Esophagus mucosa (tissue), 1 donor: ENCODE results near the gene CHCHD6. TPM values are rescaled to one million over a fixed set of nuclear protein-coding genes. Genes with fewer than 3 reads are reported as not detected.

ENCODE experiments used
- ATAC-seq: fragments of 200-7000 bp; cut with Tn5 transposase; one replicate; pipeline ENCODE4 v1.9.1; 2020
- total RNA-seq: library from RNA; stranded (reverse); gene quantifications from one replicate; pipeline ENCODE4 v1.2.4, GENCODE V29; 2023
- donor health status: DM: yes; HTN: yes; CAD: no.

Gene CHCHD6
- total RNA-seq, 1 donor from 2014 or later: 9.2 TPM

DNA sequence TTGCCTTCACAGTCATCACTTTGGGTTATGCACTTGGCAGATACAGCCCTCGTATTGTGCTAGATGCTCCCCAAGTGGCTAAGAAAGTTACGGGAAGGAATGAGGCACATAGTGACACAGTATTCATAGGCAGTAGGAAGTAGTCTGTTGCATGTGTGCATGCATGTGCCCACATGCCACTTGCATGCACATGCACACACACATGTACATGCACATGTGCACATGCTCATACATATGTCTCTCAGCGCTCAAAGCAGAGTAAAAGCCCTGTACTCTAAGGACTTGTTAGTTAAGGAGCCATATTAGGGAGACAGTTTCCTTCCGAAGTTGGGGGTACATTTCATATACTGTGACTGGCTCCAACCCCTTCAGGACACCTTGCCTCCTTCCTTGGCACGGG lies 128.9 kb downstream of the CHCHD6 start:
- ATAC-seq: no peak

DNA sequence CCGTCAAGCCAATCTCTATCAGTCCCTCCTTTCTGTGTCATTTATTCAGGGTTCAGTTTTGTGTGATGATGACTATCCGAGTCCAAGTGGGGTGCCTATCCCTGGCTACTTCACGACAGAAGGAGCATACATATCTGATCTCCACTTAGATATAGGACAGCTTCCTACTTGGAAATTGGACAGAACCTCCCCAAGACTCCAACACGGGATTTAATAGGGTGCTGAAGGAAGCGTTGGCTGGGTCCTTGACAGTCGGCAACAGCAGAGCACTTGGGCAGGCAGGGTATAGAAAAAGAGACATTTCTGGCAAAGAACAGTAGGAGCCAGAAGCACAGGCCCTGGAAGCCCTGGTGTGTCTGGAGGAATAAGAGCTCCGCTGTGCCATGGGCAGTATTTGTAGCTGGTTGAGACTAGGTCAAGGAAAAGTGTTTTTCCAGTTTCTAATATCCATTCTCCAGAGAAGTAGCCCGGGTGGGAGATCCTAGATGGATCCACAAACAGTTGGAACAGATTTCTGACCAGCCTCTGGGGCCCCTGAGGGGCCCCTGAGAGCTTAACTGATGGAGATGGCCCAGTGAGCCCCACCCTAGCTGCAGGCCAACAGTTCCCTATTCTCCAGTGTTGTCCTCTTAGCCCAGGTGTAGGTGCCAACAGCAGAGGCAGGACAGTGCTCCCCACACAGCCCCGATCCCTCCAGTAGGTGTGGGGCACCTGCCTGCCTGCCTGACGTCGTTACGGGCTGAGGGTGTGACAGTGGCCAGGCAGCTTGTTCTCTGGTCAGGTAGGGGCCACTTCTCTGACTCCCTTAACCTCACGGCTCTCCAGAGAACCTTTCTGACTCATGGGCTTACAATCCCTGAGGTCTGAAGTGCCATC lies 130.8 kb downstream of the CHCHD6 start:
- no peak for ATAC-seq

DNA sequence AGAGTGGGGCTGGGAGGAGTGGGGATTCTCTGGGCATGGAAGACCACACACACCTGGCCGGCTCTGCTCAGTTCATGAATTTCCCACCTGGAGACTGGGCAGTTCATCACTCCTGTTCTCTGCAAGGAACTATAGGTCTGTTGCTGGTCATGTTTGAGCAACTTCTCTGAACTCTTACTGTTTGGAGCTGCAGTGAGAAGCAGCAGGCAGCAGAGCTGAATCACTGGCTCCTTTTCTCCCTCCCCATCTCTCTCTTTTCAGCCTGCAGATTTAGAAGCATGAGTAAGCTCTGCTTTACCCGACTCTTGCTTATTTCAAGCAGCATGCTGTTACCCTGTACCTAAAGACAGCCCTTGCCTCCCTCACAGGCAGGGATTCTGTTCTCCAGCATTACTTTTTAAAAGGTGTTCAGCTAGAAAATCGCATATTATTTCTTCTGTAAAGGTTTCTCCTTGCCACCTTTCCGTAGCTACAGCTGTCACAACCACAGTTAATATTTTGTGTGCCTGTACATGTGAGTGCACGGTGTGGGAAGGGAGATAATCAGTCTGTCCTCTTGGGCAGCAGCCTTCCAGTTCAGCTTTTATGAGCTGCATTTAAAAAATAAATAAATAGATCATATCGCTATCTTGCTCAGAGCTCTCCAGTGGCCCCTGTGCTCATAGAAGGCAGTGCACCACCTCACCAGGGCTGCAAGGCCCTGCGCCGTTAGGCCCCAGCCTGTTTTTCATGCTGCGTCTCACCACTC lies 131.6 kb downstream of the CHCHD6 start:
- no peak for ATAC-seq

DNA sequence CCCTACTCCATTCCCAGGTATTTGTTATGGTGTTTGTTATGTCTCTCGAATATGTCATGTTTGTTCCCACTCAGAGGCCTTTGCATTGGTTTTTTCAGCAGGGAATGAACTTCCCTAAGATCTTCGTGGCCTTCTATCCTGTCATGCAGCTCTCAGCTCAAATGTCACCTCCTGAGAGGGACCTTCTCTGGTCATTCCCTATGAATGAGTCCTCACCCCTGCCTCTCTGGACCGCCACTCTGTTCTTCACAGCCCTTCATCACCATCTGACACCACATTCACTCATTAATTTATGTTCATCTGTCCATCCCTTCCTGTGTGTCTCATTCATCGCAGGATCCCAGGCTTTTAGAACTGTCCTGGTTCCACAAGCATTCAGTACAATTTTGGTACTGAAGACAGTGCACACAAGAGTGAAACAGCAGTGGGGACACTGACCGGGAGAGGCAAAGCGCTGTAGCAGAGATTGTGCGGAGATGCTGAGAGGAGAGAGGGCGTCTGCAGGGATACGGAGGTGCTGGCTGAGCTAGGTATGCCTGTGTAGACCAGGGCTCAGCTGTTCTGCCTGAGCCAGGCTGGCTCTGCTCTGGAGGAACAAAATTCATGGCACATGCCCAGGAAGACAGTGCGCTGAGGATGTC lies 132.3 kb downstream of the CHCHD6 start:
- ATAC-seq: no peak

DNA sequence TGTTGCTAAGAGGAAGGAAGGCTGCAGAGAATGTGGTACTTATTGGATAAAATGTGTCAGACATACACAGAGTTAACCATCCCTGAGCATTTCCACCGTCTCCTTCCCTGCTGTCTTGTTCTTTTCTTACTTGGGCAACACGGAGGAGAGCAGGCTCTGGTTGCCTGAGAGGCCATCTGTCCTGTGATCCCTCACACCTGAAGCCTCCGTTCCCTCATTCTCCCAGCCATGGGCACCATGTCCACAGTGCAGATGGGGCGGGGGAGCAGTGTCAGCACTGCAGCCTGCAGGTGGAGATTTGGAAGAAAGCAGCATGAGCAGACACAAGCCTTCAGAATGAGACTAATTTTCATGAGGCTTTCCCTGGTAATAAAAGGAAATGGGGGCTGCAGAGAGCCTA lies 133.7 kb downstream of the CHCHD6 start:
- no peak for ATAC-seq

DNA sequence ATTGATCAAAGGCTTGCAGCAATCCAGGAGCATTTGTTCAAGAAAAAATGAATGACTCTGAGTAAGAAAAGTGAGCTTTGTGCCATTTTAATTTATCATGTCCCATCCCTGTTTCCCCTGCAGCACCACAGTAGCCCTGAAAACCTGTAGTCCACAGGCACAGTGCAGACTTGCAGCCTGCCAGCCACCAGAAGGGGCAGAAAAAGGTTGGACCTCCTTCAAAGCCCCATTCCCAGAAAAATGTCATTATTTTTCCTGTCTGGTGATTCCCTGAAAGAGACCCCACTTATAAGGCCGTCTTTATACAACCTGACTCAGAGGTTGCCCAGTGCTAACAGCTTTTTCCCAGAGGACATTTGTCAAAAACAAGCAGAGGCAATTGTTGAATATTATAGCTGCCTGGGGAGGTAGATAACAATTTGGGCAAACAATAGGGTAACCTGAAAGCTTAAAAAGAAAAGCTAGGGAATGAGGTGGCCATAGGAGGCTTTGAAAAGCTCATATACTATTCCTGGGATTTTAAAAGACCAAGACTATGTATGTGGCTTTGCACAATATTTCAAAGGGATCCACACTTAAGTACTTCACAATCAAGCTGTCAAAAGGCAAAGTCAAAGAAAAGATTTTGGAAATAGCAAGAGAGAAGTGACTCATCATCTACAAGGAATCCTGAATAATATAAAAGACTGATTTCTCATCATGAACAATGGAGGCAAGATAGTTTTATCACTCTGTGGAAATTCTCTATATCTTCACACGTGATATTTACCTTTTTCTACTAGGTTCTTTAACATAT lies 142.1 kb downstream of the CHCHD6 start:
- peak; percentile 13 for ATAC-seq

DNA sequence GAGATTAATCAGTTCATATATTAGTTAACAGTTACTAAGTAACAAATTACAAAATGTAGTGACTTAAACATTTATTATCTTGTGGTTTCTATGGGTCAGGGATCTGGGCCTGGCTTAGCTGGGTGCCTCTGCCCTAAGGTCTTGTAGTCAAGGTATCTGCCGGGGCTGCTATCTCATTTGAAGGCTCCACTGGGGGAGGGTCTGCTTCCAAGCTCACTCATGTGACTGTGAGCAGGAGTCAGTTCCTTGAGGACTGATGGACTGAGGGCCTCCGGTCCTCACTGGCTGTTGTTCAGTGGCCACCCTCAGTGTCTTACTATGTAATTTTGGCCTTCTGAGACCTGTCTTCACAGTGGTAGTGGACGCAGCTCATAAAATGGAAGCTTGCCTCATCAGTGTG lies 143.0 kb downstream of the CHCHD6 start:
- ATAC-seq: no peak

DNA sequence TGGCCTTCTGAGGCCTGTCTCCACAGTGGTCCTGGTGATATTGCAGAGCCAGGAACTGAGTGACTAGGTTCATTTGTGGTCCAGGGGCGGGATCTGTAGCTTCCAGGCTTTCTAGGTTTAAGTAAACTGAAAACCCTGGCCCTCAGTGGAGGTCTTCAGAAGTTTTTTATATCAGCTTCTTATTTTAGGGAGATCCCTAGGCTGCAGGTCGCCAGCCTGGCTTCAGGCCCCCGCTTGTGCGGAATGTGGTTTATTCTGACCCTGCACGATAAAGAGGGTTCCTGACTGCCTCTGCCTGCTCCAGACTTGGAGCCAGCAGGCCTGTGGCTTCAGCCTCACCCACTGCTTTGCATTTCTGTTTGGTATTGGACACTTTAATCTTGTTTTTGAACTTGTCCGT lies 145.0 kb downstream of the CHCHD6 start:
- ATAC-seq: no peak

DNA sequence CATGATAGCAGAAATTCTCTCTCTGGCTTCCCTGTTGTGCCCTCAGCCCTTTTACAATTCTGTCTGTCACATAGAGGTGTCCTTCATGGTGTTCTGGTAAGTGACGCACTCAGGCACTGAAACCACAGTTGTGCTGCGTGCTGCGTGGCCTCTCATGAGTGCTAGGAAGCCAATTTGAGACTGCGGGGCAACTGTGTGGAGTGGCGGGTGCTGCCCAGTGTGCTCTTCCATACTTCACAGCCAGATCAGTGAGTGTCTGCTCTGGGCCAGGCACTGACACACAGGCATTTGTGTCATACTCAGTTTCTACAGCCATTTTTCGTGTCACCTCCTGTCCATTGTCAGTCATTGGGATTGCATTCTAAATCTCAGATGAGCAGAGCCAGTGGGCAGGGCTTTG lies 145.7 kb downstream of the CHCHD6 start:
- no peak for ATAC-seq

DNA sequence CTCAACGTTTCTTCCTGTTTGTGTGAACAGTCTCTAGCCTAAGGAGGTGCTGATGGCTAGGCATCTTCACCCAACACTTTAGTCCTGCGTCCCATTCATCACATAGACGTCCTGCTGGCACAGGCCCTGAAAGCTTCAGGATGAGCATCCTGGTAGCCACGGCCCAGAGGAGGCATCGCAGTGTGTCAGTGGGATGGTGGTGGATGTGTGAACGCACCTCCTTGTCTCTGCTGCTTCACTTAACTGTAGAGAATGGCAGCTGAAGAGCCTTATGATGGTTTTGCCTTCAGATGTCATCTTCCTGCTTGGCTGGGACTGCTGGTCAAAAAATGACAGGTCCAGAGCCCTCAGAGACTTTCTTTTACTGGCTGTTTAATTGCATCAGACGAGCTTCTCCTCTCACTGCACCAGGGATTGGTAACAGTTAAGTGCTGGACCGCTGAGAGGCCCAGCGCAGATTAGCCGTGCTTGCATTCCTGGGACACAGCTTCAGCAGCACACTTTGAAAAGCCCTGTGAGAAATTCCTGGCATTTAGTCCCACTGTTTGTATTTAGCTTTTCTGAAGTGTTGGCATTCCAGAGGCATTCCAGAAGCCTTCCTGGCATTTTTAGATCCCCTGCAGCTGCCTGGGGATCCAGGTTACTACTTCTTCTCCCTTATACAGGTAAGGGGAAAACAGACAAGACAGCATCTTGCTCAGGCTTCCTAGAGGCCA lies 146.5 kb downstream of the CHCHD6 start:
- ATAC-seq: no peak

DNA sequence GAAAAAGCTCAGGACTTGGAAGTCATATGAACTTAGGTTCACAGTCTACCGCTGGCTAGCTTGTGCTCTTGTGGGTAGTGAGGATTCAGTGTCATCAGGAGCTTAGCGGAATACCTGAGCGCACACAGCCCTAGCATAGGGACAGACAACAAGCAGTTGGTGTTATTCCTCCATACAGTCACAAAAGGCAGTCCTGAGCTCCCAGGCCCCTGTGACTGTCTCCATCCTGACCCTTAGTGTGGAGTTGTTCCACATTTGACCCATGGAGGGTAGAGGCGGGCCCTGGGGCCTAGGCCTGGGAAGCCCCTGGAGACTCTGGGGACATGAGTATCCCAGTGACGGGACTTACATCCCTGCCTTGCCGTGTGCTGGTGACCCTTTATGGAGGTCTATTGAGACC lies 147.3 kb downstream of the CHCHD6 start:
- ATAC-seq: no peak

DNA sequence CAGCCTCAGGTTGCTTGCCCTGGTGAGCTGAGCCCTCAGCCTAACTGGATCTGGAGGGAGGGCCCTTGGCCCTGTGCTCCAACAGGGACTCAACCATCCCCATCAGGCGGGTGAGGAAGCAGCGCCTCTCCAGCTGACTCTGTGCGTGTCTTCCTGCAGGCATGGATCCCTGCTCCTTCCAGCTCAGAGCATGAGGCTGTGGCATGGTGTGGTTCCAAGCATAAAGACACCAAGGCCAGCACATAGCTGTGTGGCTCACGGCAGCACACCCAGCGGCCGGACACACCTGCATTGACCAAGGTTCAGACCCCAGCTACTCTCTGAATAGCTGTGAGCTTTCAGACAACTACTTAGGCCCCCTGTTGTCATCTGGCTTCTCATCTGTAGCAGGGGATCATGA lies 147.9 kb downstream of the CHCHD6 start:
- no peak for ATAC-seq

DNA sequence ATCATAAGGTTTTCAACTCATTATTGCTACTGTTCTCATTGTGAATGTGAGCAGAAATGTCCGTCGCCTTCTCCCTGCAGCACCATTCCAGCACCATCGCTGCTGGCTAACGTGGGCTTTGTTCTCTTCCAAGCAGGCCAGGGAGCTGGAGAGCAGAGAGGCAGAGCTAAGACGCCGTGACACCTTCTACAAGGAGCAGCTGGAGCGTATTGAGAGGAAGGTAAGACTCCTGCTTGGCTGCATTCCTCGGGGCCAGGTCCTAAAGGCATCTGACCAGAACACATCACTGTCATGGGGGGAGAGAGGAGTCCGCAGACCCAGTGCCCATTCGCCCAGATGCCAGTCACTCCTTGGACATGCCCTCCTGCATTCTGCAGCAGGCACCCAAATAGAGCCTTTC lies 148.5 kb downstream of the CHCHD6 start:
- no peak for ATAC-seq

DNA sequence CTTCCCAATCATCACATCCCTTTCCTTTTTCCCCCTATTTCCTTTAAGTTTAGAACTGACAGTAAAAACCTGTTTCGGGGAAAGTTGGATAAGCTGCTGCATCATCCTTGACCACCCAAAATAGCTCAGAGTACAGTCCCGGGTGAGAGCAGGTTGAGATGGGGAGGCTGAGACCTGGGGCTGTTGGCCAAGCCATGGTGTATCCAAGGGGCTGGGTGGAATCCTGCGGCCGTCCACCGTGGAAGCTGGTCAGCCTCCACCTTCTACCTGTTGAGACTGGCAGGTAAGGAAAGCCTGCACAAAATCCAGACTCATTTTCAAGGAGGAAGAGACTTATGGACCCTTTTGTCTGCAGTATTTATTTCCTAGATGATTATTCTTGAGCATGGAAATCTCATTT lies 150.6 kb downstream of the CHCHD6 start:
- no peak for ATAC-seq

DNA sequence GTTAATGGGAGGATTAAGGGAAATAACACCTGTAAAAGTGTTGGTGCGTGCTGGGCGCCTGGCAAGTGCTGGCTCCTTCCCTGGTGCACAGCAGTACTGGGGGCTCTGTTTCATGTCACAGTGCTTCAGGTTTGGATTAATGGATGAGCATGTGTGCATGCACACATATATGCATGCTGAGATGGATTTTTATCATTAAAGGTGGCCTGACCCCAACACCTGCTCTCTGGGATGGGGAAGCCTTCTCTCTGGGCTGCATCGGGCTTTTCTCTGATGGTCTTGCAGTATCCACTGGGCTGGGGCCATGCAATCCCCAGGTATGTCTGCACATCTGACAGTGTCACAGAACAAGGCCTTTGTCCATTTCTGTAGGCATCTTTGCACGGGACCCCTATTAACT lies 151.3 kb downstream of the CHCHD6 start:
- no peak for ATAC-seq

DNA sequence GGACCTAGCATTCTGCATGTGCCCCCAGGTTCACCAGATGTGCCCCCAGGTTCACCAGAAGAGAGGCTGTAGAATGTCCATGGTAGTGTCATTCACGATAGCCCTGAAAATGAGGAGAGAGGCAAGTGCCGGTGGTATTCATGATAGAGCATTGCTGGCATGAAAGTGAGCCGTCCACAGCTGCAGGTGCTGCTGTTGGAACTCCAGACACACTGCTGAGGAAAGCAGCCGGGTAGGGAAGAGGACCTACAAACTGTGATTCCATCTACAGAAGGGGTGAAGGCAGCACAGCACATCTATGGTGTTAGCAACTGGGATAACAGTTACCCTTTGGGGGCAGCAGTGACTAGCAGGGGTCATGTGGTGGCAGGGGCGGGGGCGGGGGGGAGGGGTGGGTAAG lies 153.9 kb downstream of the CHCHD6 start:
- no peak for ATAC-seq

DNA sequence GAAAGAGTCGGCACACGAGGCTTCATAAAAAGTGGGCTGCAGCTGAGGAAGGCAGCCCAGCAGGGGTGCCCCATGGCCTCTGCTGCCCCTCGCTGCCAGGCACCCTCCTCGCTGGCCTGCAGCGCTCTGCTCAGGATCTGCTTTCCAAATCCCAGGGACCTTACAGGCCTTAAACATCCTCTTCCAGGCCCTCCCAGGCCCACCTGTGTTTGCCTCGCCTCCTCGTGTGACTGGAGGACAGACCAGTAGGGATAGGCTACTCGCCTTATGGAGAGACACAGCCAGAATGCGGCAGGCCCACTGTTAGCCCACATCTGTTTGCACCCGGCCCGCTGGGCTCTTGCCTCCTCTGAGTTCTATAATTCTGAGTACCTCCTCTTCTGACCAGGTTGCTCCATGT lies 154.4 kb downstream of the CHCHD6 start:
- no peak for ATAC-seq

DNA sequence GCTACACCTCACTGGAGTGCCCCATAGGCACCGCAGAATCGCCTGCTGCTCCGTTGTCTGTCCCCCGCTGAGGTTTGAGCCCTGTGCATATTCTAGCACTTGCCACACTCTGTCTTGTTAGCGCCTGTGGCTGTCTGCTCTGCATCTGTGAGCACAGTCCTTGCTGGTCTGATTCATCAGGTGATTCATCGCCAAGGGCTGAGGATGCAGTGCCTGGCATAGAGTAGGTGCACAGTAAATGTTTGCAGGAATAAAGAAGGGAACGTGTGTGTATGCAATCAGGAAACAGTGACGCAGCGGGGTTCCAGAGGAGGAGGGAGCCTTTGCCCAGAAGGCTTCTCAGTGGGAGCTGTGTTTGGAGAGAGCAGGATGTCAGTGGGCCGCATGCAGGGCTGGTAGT lies 154.8 kb downstream of the CHCHD6 start:
- ATAC-seq: peak; percentile 99

DNA sequence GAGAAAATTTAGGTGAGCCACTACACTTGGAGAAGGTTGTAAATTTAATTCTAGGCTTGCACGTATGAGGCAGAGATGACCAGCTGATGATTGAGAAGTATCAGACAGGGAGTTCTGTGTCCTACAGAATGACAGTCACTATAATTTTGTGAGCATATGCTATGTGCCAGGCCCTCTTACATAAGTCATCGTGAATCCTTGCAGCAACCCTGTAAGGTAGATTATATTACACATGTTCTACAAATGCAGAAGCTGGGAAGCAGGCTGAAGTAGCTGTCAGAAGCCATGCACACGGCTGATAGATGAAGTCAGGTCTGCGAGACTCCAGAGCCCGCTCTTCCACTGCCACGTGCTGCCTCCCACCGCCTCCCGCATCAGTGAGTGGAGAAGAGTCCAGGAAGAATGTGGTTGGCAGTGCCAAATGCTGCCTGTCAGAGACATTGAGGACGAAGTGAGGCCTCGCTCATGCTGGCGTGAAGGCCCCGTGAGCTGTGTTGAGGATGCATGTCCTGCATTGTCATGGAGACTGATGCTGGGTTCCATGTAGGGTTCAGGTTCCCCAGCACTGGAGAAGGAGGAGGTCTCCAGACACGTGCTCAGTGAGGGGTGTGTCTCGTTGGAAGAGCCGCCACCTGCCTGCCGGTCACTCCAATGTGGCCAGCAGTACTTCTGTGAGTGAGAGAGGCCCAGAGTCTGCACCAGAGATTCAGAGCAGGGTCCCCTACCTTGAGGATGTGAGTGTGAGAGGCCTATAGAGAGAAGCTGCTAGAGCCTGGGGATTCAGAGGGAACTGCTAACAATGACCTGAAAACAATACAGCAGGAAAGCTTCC lies 155.6 kb downstream of the CHCHD6 start:
- no peak for ATAC-seq

DNA sequence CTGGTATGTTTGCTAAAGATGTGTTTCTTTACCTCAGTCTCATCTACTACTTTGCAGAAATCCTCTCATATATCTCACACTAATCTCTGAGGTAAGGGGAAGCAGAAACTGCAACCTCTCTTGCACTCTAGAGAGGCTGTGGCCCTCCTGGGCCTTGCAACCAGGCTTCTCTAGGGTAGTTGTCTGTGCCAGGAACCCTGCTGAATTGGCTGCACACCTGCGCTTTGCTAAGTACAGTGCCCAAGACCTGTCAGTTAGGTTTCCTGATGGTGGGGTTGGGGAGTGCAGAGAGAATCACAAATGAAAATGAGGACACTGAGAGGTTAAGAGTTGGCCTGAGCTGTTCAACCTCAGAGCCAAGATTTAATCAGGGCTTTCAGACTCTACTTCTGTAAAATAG lies 161.7 kb downstream of the CHCHD6 start:
- ATAC-seq: no peak

DNA sequence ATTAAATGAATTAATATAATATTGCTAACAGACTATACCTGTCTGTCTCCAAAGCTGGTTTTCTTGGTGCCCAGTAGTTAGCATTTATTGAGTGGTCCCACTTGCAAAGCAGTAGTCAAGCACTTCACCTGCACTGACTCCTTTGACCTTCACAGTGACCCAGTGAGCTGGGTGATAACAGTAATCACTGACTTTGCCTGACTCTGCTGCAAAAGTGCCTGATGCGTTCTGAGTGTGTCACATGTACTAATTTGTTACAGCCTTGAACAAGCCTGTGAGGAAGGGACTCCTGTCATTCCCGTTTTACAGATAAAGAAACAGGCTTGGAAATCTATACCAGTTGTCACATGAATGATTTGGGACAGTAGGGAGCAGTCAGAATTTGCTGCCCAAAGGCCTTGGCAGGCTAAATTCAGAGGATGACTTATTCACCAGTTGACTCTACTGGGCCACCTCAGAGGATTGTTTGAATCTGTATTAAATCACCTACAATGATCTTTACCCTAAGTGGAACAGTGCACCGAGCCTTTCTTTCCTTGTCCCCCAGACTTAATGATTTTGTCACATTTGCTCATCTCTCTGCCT lies 162.2 kb downstream of the CHCHD6 start:
- no peak for ATAC-seq
